GM12892 (cell line): ENCODE data around the gene TBC1D5.
A peak's percentile ranks its signal among the peaks of the same experiment; 100 is the strongest.

ENCODE experiments used
- DNase-seq: peaks from one replicate; pipeline ENCODE4 v3.0.0; 2011; ENCODE audit not compliant: insufficient read length
- FAIRE-seq: peaks from 2 replicates; lab custom pipeline; 2011; peaks lifted over from hg19 to GRCh38; lab: Jason Lieb, UNC
- POLR2A ChIP-seq: IDR thresholded peaks from 2 replicates; pipeline ENCODE4 v1.6.1; 2011; ENCODE audit warnings: low read depth, low read length, control low read depth
- POLR2AphosphoS5 ChIP-seq: IDR thresholded peaks from 2 replicates; pipeline ENCODE4 v1.6.1; 2011; ENCODE audit warnings: low read depth, low read length, control low read depth
- TAF1 ChIP-seq: IDR thresholded peaks from 2 replicates; pipeline ENCODE4 v1.6.1; 2011; ENCODE audit warnings: low read depth, mild to moderate bottlenecking, control low read depth, low read length, borderline replicate concordance

The TBC1D5 gene

GRCh38 chr3:17239417-17239816 lies 503.0 kb downstream of the TBC1D5 start:
- TF ChIP-seq POLR2AphosphoS5 (no peak), POLR2A (no peak), TAF1 (no peak)
- DNase-seq (no peak), FAIRE-seq (no peak)

GRCh38 chr3:17238023-17238422 lies 504.4 kb downstream of the TBC1D5 start:
- FAIRE-seq = no peak
- no peak for DNase-seq
- no peak for TF ChIP-seq POLR2AphosphoS5
- no peak for TF ChIP-seq POLR2A
- TF ChIP-seq TAF1 = no peak

GRCh38 chr3:17235310-17235709 lies 507.1 kb downstream of the TBC1D5 start:
- TF ChIP-seq TAF1 (no peak), POLR2AphosphoS5 (no peak), POLR2A (no peak)
- no peak for FAIRE-seq
- no peak for DNase-seq

- DNase-seq = no peak
- TF ChIP-seq POLR2A = no peak
- no peak for FAIRE-seq
Measured at GRCh38 chr3:17234382-17234781, 508.0 kb downstream of the TBC1D5 start.

DNA sequence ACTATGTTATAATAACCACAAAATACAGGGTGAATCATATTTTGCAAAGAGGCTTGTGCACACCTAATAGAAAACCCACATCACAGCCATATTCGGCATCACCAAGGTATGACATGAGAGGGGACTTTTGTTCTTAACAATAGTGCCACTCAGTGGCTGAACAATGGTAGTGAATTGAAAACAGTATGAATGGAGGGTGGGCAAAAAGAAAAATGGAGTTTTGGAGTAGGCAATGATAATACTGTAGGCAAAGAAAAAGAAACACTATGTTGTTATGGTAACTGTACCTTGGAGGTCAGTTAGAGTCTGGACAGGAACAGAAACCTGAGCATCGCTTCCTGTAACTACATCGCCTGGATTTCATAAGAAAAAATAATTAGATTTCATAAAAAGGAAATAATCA lies 509.0 kb downstream of the TBC1D5 start:
- FAIRE-seq = peak; percentile 90
- DNase-seq = no peak

DNA sequence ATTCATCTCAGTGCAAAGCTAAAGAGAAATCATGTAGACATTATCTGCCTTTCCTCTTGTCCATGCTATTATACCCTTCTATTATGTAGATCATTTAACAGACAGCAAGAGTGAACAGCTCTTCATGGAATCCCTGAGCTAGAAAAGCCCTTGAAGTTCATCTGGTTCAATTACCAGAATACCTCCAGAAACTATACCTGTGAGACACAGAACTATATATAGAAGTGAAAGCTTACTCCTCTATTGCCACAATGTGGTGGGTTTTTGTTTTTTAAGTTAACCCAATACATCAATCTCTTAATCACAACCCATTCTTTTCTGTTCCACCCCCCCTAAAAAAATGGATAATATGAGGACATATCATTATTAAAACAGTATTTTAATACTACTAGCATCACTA lies 510.0 kb downstream of the TBC1D5 start:
- FAIRE-seq = peak; percentile 40
- no peak for DNase-seq
- no peak for TF ChIP-seq POLR2A

More for the DNA sequence above, 509.0 kb downstream of the TBC1D5 start:
- TF ChIP-seq TAF1 (no peak), POLR2A (no peak), POLR2AphosphoS5 (no peak)

DNA sequence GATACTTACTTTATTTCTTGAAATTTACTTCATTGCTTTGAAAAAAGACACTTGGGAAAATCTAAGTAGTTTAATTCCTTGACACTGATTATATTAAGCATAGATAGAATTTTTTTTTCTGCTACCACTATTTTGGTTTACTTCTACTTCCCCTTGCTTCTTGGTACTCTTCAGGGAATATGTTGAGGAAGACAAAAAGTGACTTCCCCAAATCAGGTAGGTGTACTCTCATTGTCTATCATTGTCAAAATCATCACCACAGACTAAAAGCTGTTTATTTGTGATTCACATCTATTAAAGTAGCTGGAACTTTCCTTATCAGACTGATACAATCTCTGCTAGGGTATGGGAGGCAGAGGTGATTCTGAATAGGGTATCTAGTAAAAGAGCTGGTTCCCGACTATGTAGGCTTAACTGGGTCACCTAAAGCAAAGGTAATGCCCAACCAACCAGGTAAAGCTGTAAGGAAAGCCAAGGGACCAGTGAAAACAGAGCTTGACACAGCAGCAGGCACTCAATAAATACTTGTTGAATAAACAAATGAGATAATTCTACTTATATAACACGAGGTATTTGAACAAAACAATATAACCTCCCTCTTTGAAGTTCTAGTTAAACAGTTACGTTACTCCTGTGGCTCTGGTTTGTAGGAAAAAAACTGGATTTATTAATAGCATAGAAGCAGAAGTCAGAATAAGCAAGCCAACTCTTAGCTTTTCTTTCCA lies 510.7 kb downstream of the TBC1D5 start:
- FAIRE-seq (no peak), DNase-seq (no peak)
- no peak for TF ChIP-seq POLR2AphosphoS5
- no peak for TF ChIP-seq POLR2A
- TF ChIP-seq TAF1 = no peak

- DNase-seq (no peak), FAIRE-seq (no peak)
- TF ChIP-seq POLR2AphosphoS5 (no peak), TAF1 (no peak), POLR2A (no peak)
Measured at GRCh38 chr3:17227472-17227871, 515.0 kb downstream of the TBC1D5 start.

DNA sequence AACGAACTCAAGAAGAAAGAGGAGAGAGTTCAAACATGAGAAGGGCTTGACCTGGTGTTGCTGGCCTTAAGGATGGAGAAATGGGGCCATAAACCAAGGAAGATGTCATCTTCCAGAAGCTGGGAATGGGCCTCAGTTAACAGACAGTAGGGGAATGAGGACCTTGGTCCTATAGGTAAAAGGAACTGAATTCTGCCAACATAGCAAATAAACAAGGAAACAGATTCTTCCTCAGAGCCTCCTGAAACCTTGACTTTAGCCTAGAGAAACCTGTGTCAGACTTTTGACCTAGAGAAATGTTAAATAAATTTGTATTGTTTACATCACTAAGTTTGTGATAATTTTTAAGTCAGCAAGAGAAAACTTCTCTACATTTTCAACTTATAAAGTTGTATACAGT lies 520.9 kb downstream of the TBC1D5 start:
- no peak for FAIRE-seq
- TF ChIP-seq TAF1 (no peak), POLR2A (no peak), POLR2AphosphoS5 (no peak)

GRCh38 chr3:17219593-17219992 lies 522.8 kb downstream of the TBC1D5 start:
- no peak for TF ChIP-seq POLR2AphosphoS5

More for the DNA sequence above, 520.9 kb downstream of the TBC1D5 start:
- DNase-seq = no peak

GRCh38 chr3:17218587-17218986 lies 523.8 kb downstream of the TBC1D5 start:
- no peak for FAIRE-seq

More at GRCh38 chr3:17219593-17219992, 522.8 kb downstream of the TBC1D5 start:
- FAIRE-seq (no peak), DNase-seq (no peak)

GRCh38 chr3:17217588-17217987 lies 524.8 kb downstream of the TBC1D5 start:
- DNase-seq (no peak), FAIRE-seq (no peak)
- TF ChIP-seq POLR2AphosphoS5 (no peak), POLR2A (no peak), TAF1 (no peak)

More at GRCh38 chr3:17218587-17218986, 523.8 kb downstream of the TBC1D5 start:
- TF ChIP-seq TAF1 (no peak), POLR2AphosphoS5 (no peak), POLR2A (no peak)
- no peak for DNase-seq

DNA sequence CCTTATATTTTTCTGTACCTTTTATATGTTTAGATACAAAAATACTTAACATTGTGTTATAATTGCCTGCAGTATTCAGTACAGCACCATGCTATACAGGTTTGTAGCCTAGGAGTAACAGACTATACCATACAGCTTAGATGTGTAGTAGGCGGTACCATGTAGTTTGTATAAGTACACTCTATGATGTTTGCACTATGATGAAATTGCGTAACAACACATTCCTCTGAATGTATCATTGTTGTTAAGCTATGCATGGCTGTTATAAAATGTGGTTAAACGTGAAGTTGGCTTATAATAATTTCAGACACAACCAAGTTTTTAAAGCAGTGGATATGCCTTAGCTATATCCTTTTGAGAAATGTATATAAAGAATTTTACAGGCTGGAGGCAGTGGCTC lies 529.3 kb downstream of the TBC1D5 start:
- FAIRE-seq (peak; percentile 56), DNase-seq (no peak)
- TF ChIP-seq POLR2A (no peak), POLR2AphosphoS5 (no peak), TAF1 (no peak)
